Osteocyte (in vitro differentiated cells): ENCODE measurements around the gene STEEP1. TPM values are rescaled to one million over a fixed set of nuclear protein-coding genes. Genes with fewer than 3 reads are reported as not detected.

Source experiments
- DNase-seq: peaks from one replicate; pipeline ENCODE4 v3.0.0; 2021; ENCODE audit warnings: mixed read lengths; ENCODE audit not compliant: unreplicated experiment; ENCODE audit errors: extremely low spot score
- H3K27ac Mint-ChIP-seq: one replicate; pipeline ENCODE4 v1.8.0; 2021; ENCODE audit warnings: mild to moderate bottlenecking, mixed read lengths; ENCODE audit not compliant: unreplicated experiment
- H3K27me3 Mint-ChIP-seq: one replicate; pipeline ENCODE4 v1.8.0; 2021; ENCODE audit warnings: mixed read lengths; ENCODE audit not compliant: unreplicated experiment
- H3K36me3 Mint-ChIP-seq: one replicate; pipeline ENCODE4 v1.8.0; 2021; ENCODE audit warnings: mixed read lengths; ENCODE audit not compliant: unreplicated experiment
- H3K4me1 Mint-ChIP-seq: one replicate; pipeline ENCODE4 v1.8.0; 2021; ENCODE audit warnings: mixed read lengths; ENCODE audit not compliant: unreplicated experiment
- H3K4me3 Mint-ChIP-seq: one replicate; pipeline ENCODE4 v1.8.0; 2021; ENCODE audit warnings: mild to moderate bottlenecking, moderate library complexity, mixed read lengths; ENCODE audit not compliant: unreplicated experiment
- H3K9me3 Mint-ChIP-seq: one replicate; pipeline ENCODE4 v1.8.0; 2021; ENCODE audit warnings: mixed read lengths; ENCODE audit not compliant: unreplicated experiment
- total RNA-seq: library from RNA; stranded (reverse); gene quantifications from 2 replicates; pipeline ENCODE4 v1.2.1, GENCODE V29; 2021
- TF ChIP-seq, protein P1 (sequence below): fragments of 200-600 bp; sonication (generic); IDR thresholded peaks from 2 replicates; pipeline ENCODE4 v1.5.0; 2021; ENCODE audit warnings: antibody characterized with exemption, mild to moderate bottlenecking, moderate library complexity

The STEEP1 gene
- total RNA-seq, 1 donor from 2014 or later = 26.0 TPM

DNA sequence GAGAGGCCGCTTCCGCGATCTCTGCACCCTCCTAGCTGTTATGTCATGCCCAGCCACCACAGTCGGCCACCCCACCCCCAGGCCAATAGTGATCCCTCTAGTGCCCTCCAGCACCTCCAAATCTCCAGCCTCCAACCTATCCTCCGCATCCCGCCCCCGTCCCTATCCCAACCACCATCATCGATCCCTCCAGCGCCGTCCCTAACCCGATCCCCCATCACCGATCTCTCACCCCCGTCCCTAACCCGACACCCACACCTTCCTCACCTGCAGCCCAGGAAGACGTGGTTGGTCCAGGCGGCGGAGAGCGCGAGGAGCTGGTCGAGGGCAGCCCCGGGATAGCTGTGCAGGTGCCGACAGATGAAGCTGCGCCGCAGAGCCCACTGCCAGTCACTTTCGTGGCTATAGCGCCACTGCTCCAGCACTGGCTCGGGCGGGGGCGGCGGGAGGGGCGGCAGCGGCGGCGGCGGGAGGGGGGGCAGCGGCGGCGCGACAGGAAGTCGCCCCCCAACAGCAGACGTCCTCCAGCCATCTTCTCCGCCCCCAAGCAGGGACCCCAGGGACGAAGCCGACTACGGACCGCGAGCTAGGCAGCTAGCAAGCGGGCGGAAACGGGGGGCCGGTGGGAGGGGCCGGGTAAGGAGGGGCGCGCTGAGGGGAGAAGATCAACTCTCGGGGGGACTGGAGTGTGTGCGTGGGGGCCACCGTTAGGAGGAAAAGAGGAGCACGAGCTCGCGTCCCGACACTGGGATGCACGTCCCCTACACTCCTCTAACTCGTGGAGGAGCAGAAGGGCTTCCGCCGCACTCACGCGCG, 40.5 kb upstream of the STEEP1 start:
- peak overlapping the region; percentile 94 for H3K27ac Mint-ChIP-seq

DNA sequence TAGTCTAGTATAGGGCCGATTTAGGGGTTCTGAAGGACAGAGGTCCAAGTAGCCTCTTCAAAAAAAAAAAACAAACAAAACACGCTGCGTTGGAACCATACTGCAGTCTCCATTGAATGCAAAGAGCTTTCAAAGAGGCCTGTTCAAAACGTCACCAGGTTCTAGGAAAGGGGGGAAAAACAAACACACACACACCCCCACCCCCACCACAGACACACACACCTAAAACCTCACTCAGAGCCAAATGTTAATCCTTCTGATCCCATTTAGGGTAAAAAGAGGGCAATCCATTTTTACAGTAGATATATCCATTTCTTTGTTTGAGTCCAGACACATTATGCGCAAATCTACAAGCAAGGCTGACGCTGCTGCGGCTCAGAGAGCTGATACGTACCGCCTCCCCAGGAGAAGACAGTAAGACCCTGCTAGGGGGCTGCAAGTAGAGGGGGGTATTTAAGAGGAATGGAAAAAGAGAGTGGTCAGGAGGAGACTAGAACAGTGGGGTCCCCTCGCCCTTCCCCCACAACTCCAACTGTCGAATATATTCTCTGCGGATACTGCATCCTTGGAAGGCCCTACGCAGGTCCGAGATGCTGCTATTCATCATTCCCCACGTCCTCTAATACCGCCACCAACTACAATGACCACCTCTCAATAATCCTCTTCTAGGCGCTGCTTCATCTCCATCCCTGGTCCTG, 39.7 kb upstream of the STEEP1 start:
- Mint-ChIP-seq H3K27ac (peak overlapping the region; percentile 60), H3K4me1 (peaks cover 11% of the 10 kb centered on the region), H3K36me3 (no peaks in the 10 kb centered on the region), H3K9me3 (peaks cover 6% of the 10 kb centered on the region), H3K27me3 (no peaks in the 10 kb centered on the region), H3K4me3 (peak overlapping the region; percentile 89)
- peak; percentile 42 for DNase-seq
- TF ChIP-seq, protein P1, sequence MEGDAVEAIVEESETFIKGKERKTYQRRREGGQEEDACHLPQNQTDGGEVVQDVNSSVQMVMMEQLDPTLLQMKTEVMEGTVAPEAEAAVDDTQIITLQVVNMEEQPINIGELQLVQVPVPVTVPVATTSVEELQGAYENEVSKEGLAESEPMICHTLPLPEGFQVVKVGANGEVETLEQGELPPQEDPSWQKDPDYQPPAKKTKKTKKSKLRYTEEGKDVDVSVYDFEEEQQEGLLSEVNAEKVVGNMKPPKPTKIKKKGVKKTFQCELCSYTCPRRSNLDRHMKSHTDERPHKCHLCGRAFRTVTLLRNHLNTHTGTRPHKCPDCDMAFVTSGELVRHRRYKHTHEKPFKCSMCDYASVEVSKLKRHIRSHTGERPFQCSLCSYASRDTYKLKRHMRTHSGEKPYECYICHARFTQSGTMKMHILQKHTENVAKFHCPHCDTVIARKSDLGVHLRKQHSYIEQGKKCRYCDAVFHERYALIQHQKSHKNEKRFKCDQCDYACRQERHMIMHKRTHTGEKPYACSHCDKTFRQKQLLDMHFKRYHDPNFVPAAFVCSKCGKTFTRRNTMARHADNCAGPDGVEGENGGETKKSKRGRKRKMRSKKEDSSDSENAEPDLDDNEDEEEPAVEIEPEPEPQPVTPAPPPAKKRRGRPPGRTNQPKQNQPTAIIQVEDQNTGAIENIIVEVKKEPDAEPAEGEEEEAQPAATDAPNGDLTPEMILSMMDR = no peak

More for the DNA sequence above, 40.5 kb upstream of the STEEP1 start:
- H3K4me1 Mint-ChIP-seq = peaks cover 11% of the 10 kb centered on the region
- peaks cover 6% of the 10 kb centered on the region for H3K9me3 Mint-ChIP-seq
- DNase-seq = no peak
- TF ChIP-seq, protein P1 = no peak
- no peaks in the 10 kb centered on the region for H3K27me3 Mint-ChIP-seq
- H3K4me3 Mint-ChIP-seq = peak overlapping the region; percentile 89
- H3K36me3 Mint-ChIP-seq = no peaks in the 10 kb centered on the region

DNA sequence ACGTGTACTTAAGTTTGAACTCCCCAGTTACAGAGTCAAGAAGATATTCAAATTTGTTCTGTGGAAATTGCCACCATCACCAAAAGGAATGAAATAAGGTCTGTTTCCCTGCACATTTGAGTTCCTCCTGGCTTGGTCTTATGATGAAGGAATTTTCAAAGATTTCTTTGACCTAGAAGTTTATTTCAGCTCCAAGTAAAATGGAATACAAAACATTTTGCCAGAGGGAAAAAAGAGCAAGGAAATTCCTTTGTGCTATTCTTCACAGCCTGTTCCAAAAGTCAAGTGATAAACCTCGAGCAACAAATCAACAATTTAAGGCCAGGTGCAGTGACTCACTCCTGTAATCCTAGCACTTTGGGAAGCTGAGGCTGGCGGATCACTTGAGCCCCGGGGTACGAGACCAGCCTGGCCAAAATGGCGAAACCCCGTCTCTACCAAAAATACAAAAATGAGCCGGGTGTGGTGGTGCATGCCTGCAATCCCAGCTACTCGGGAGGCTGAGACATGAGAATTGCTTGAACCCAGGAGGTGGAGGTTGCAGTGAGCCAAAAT, 37.6 kb upstream of the STEEP1 start:
- no peak for DNase-seq

DNA sequence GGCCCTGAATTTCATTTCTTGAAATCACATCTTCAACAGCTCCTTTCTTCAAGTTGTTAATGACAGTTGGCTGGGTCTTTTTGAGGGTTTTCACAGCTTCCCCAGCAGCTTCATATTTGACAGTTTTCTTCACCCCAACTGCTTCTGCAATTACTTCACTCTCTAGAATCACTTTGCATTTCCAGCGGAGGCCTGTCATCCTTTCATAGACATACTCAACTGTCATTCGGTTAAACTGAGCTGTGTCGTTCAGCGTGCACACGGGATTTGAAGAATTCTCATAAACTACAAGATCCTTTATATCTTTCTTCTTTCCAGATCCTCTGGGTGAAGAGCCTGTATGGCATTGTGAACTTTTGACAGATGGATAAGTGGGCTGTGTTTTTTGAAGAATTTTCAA, 24.6 kb upstream of the STEEP1 start:
- no peaks in the 10 kb centered on the region for H3K27me3 Mint-ChIP-seq

More for the DNA sequence above, 37.6 kb upstream of the STEEP1 start:
- Mint-ChIP-seq H3K4me1 (peaks cover 11% of the 10 kb centered on the region), H3K27ac (no peak overlapping the region), H3K27me3 (no peaks in the 10 kb centered on the region), H3K9me3 (peaks cover 11% of the 10 kb centered on the region), H3K4me3 (no peak overlapping the region), H3K36me3 (no peaks in the 10 kb centered on the region)
- TF ChIP-seq, protein P1 = no peak

More for the DNA sequence above, 24.6 kb upstream of the STEEP1 start:
- peaks cover 5% of the 10 kb centered on the region for H3K36me3 Mint-ChIP-seq
- peaks cover 8% of the 10 kb centered on the region for H3K9me3 Mint-ChIP-seq
- H3K4me1 Mint-ChIP-seq = no peaks in the 10 kb centered on the region
- no peak for DNase-seq
- H3K4me3 Mint-ChIP-seq = no peak overlapping the region
- no peak overlapping the region for H3K27ac Mint-ChIP-seq
- TF ChIP-seq, protein P1 = no peak
